Activated naive CD8-positive, alpha-beta T cell treated with anti-CD3 and anti-CD28 coated beads, Interleukin-2, amount 50 U/mL, for 24 hours (primary cell): ENCODE results near the gene FAM53B.
A peak's percentile ranks its signal among the peaks of the same experiment; 100 is the strongest.
"Not testable (repeated sequence)": the region's sequence is repeated elsewhere in the genome, so short reads cannot be mapped to it uniquely, and the experiment has no call there.

Source experiments
- ATAC-seq: fragments of 150-1000 bp; cut with Tn5 transposase; one replicate; pipeline ENCODE4 v1.10.0; 2021
- DNase-seq: peaks from one replicate; pipeline ENCODE4 v3.0.0; 2021
- H3K27ac Mint-ChIP-seq: one replicate; pipeline ENCODE4 v1.8.0; 2021; ENCODE audit warnings: mild to moderate bottlenecking, mixed read lengths
- H3K27me3 Mint-ChIP-seq: one replicate; pipeline ENCODE4 v1.8.0; 2021; ENCODE audit warnings: mixed read lengths
- H3K36me3 Mint-ChIP-seq: one replicate; pipeline ENCODE4 v1.8.0; 2021; ENCODE audit warnings: low read depth, mixed read lengths
- H3K4me1 Mint-ChIP-seq: one replicate; pipeline ENCODE4 v1.8.0; 2021; ENCODE audit warnings: mixed read lengths
- H3K4me3 Mint-ChIP-seq: one replicate; pipeline ENCODE4 v1.8.0; 2021; ENCODE audit warnings: mild to moderate bottlenecking, moderate library complexity, mixed read lengths
- H3K9me3 Mint-ChIP-seq: one replicate; pipeline ENCODE4 v1.8.0; 2021; ENCODE audit warnings: mixed read lengths

The FAM53B gene

GRCh38 chr10:124610186-124610585 is 134.0 kb downstream of the FAM53B start:
- H3K27ac Mint-ChIP-seq, ATAC-seq, H3K9me3 Mint-ChIP-seq, H3K36me3 Mint-ChIP-seq, DNase-seq, H3K4me3 Mint-ChIP-seq, H3K27me3 Mint-ChIP-seq: not testable (repeated sequence)
- peaks cover 40% of the 10 kb centered on the region for H3K4me1 Mint-ChIP-seq

GRCh38 chr10:124609698-124610097 is 134.5 kb downstream of the FAM53B start:
- no peaks in the 10 kb centered on the region for H3K27me3 Mint-ChIP-seq
- H3K27ac Mint-ChIP-seq: no peak overlapping the region
- peaks cover 35% of the 10 kb centered on the region for H3K4me1 Mint-ChIP-seq
- ATAC-seq (no peak), DNase-seq (no peak)
- H3K9me3 Mint-ChIP-seq: no peaks in the 10 kb centered on the region
- no peaks in the 10 kb centered on the region for H3K36me3 Mint-ChIP-seq
- no peak overlapping the region for H3K4me3 Mint-ChIP-seq

DNA sequence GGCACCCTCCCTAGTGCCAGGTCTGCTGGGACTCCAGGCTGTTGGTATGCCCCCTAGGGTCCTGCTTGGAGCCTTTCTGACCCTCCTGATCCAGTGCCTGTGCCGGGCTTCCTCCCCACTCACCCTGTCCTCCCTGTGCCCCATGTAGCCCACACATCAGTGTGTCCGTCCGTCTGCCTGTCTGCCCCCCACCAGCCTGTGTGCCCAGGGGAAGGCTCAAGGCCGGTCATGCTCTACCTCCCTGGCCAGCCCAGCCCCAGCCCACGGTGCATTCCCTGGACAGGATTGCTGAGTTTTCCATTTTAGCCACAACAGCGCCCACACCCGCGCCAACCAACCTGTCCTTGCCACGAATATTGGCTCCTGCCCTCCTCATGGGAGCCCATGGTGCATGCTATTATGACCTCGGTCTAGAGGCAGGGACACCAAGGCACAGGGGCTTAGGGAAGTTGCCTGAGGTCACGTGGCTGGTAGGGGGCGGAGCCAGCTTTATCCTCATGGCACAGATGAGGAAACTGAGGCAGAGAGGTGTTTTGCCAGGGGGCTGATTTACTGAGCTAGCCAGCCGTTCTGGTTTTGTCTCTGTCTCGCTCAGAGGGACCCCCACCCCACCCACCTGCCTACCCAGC is 136.0 kb downstream of the FAM53B start:
- DNase-seq: no peak
- H3K27ac Mint-ChIP-seq: no peak overlapping the region
- H3K4me3 Mint-ChIP-seq: no peak overlapping the region
- peaks cover 21% of the 10 kb centered on the region for H3K4me1 Mint-ChIP-seq
- ATAC-seq: no peak
- H3K27me3 Mint-ChIP-seq: no peaks in the 10 kb centered on the region
- H3K36me3 Mint-ChIP-seq: no peaks in the 10 kb centered on the region
- no peaks in the 10 kb centered on the region for H3K9me3 Mint-ChIP-seq

DNA sequence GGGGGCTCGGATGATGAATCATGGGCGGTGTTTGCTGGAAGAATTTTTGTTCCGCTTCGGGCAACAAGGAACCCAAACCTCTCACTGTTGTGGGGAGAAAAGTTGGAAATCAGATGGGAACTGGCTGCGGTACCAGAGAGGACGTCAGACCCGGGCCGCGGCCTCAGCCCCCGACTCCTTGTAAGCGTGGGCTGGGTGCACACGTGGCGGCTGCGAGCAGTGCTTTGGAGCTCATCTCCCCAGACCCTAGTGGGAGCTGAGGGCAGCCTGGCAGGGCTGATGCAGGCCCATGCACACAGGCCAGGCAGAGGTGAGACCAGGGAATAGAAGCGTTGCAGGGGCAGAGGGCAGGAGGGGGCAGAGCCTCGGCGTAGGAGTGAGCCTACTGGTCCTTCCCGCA is 136.5 kb downstream of the FAM53B start:
- H3K36me3 Mint-ChIP-seq: no peaks in the 10 kb centered on the region
- no peak overlapping the region for H3K4me3 Mint-ChIP-seq
- DNase-seq: no peak
- no peaks in the 10 kb centered on the region for H3K27me3 Mint-ChIP-seq
- ATAC-seq: no peak
- H3K4me1 Mint-ChIP-seq: peaks cover 20% of the 10 kb centered on the region
- no peak overlapping the region for H3K27ac Mint-ChIP-seq
- no peaks in the 10 kb centered on the region for H3K9me3 Mint-ChIP-seq

- no peaks in the 10 kb centered on the region for H3K27me3 Mint-ChIP-seq
- H3K4me1 Mint-ChIP-seq: peaks cover 18% of the 10 kb centered on the region
- no peak for DNase-seq
- no peaks in the 10 kb centered on the region for H3K9me3 Mint-ChIP-seq
- H3K36me3 Mint-ChIP-seq: no peaks in the 10 kb centered on the region
- no peak overlapping the region for H3K4me3 Mint-ChIP-seq
- H3K27ac Mint-ChIP-seq: no peak overlapping the region
- ATAC-seq: no peak
Observed at GRCh38 chr10:124606822-124607221, 137.4 kb downstream of the FAM53B start.

DNA sequence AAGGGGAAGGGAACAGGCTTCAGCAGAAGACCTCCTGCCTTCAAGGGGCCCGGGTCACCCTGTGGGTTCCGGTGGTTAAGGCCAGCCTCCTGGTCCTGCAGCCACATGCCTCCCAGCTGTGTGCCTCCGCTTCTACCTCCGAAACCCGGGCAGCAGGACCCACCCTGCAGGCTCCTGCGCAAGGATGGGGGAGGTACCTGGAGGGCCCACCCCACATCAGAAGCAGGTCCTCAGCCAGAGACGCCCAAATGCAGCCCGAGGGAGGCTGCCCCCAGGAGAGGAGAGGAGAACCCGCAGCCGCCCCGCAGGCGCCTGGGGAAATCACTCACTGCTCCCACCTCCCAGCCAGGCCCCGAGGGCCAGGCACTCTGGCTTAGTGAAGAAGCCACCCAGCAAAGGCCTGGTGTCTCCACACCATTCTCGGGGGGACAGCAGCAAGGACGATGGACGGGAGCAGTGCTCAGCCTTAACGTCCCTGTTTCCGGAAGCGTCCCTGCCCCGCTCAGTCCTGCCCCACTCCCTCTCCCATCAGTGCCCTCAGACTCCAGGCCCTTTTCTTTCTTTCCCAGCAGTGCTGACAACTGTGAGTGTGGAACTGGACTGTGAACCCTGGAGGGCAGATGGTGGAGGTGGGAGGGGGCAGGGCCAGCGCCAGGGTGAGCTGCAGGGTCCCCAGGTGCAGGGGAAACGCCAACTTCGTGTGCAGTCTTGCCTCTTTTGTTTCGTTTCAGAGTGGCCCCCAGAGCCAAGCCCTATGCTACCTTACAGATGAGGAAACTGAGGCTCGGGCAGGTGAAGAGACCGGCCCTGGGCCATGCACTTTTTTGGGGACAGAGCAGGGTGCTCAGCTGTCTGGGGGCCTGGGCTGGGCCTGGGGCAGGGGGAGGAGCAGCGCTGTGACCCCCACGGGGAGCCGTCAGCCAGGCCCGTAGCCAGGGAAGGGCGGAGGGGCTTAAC is 138.0 kb downstream of the FAM53B start:
- no peak overlapping the region for H3K4me3 Mint-ChIP-seq
- peaks cover 14% of the 10 kb centered on the region for H3K4me1 Mint-ChIP-seq
- no peak for DNase-seq
- no peak for ATAC-seq
- H3K36me3 Mint-ChIP-seq: no peaks in the 10 kb centered on the region
- no peaks in the 10 kb centered on the region for H3K27me3 Mint-ChIP-seq
- no peak overlapping the region for H3K27ac Mint-ChIP-seq
- H3K9me3 Mint-ChIP-seq: no peaks in the 10 kb centered on the region

DNA sequence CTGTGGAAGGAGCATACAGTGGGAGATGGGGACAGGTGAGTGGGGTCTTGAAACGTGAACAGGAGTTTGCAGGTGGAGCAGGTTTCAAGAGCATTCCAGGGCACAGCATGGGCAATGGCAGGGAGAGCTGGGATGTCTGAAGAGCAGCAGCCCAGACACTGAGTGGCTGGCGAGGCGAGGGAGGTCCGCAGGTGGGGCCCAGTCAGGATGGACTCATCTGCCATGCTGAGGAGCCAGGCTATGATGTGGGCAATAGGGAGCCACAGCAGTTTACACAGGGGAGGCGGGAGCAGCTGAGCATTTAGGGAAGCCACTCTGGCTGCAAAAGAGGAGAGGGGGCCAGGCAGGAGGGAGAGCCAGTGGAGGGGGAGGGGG is 138.7 kb downstream of the FAM53B start:
- H3K9me3 Mint-ChIP-seq: no peaks in the 10 kb centered on the region

DNA sequence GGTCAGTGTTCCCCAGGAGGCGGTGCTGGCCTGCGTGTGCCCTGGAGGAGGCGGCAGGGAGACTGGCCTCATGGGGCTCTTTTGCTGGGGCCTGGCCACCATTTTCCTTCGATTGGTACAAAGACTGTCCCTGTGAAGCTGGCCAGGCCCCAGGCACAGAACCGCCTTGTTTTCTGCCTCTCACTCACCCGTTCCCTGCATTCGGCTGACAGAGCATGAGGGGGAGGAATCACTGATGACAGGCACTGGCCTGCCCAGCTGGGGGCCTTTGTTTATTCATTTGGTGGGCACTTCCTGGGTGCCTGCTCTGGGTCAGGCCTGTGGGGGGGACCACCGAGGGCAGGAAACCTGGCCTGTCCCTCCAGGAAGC is 139.2 kb downstream of the FAM53B start:
- Mint-ChIP-seq H3K4me3 (no peak overlapping the region), H3K4me1 (peaks cover 11% of the 10 kb centered on the region), H3K27ac (no peak overlapping the region), H3K36me3 (no peaks in the 10 kb centered on the region), H3K9me3 (no peaks in the 10 kb centered on the region), H3K27me3 (no peaks in the 10 kb centered on the region)
- DNase-seq (no peak), ATAC-seq (no peak)

More for the DNA sequence above, 138.7 kb downstream of the FAM53B start:
- Mint-ChIP-seq H3K27ac (no peak overlapping the region), H3K36me3 (no peaks in the 10 kb centered on the region), H3K27me3 (no peaks in the 10 kb centered on the region), H3K4me1 (peaks cover 12% of the 10 kb centered on the region), H3K4me3 (no peak overlapping the region)
- ATAC-seq: no peak
- no peak for DNase-seq

- H3K27ac Mint-ChIP-seq: no peak overlapping the region
- H3K4me1 Mint-ChIP-seq: peaks cover 9% of the 10 kb centered on the region
Observed at GRCh38 chr10:124604214-124605000, 139.8 kb downstream of the FAM53B start.

DNA sequence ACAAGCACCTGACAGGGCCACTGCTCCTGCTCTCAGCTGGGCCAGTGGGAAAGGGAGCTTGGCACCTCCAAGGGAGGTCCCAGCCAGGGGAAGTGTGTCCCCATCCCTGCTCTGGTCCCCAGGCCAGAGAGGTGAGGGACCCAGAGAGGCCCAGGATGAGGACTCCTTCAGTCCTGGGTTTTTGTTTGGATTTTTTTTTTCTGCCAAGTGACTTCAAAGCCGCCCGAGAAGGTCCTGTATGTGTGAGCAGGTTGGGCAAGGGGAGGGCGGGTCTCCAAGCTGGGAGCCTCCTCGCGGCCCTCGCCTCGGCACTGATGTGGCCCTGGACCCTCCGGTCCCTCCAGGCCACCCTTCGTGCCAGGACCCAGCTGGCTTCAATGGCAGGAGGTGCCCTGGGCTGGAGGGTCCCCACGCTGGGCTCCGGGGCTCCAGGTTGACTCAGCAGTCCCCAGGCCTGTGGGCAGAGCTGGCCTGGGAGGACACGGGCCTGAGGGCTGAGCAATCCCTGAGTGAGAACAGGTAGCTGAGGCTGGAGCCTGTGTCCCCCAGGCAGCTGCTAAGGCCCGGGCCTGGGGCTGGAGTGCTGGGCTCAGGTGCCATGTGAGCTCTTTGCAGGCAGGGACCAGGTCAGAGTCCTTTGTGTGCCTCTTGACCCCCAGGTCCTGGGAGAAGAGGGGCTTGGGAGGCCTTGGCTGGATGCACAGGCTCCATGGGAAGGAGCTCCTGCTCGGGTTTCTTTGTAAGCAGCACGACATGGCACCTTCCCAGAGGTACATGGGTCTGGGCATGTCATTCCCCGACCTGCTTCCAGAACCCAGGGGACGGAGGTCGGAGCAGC is 140.6 kb downstream of the FAM53B start:
- ATAC-seq (no peak), DNase-seq (no peak)
- no peaks in the 10 kb centered on the region for H3K27me3 Mint-ChIP-seq
- H3K4me3 Mint-ChIP-seq: no peak overlapping the region
- H3K36me3 Mint-ChIP-seq: no peaks in the 10 kb centered on the region
- peaks cover 9% of the 10 kb centered on the region for H3K4me1 Mint-ChIP-seq
- H3K9me3 Mint-ChIP-seq: no peaks in the 10 kb centered on the region
- no peak overlapping the region for H3K27ac Mint-ChIP-seq

More at GRCh38 chr10:124604214-124605000, 139.8 kb downstream of the FAM53B start:
- no peak for DNase-seq
- no peaks in the 10 kb centered on the region for H3K36me3 Mint-ChIP-seq
- no peak overlapping the region for H3K4me3 Mint-ChIP-seq
- H3K27me3 Mint-ChIP-seq: no peaks in the 10 kb centered on the region
- no peaks in the 10 kb centered on the region for H3K9me3 Mint-ChIP-seq
- ATAC-seq: no peak

- DNase-seq (no peak), ATAC-seq (no peak)
- Mint-ChIP-seq H3K9me3 (no peaks in the 10 kb centered on the region), H3K27ac (no peak overlapping the region), H3K4me1 (peaks cover 11% of the 10 kb centered on the region), H3K4me3 (no peak overlapping the region), H3K27me3 (no peaks in the 10 kb centered on the region), H3K36me3 (no peaks in the 10 kb centered on the region)
Observed at GRCh38 chr10:124602646-124603365, 141.4 kb downstream of the FAM53B start.

DNA sequence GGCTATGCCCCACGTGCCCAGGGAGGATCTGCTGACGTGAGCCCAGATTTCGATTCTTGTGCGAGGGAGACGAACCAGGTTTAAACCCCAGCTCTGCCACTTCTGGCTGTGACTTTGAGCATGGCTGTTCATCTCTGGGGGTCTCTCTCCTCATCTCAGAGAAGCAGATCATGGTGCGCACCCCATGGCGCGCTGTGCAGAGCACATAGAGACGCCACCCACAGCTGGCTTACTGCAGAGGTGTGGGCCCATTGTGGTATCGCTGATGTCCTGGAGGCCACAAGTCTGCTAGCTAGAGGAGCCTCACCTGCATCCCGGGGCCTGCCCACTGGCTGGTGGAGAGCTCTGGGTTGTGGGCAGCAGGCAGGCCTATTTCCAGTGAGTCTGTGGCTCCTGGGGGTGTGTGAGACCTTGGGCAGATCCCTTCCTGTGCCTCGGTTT is 142.0 kb downstream of the FAM53B start:
- Mint-ChIP-seq H3K36me3 (no peaks in the 10 kb centered on the region), H3K27me3 (no peaks in the 10 kb centered on the region), H3K27ac (no peak overlapping the region), H3K4me1 (peaks cover 11% of the 10 kb centered on the region), H3K4me3 (no peak overlapping the region), H3K9me3 (no peaks in the 10 kb centered on the region)
- no peak for ATAC-seq
- DNase-seq: no peak

GRCh38 chr10:124601431-124602120 is 142.6 kb downstream of the FAM53B start:
- Mint-ChIP-seq H3K27me3 (no peaks in the 10 kb centered on the region), H3K27ac (no peak overlapping the region), H3K4me1 (peaks cover 8% of the 10 kb centered on the region), H3K4me3 (no peak overlapping the region), H3K36me3 (no peaks in the 10 kb centered on the region), H3K9me3 (no peaks in the 10 kb centered on the region)
- ATAC-seq (peak; percentile 15), DNase-seq (no peak)
